OCI-LY1 (cell line): ENCODE data around the gene CTNND2.

ENCODE experiments used
- H2AFZ ChIP-seq: fragments of 200-600 bp; sonication (generic), shearing (Covaris generic); 2 replicates; pipeline ENCODE4 v1.6.0; 2014; ENCODE audit warnings: antibody characterized with exemption, mild to moderate bottlenecking, low read length
- H3F3A ChIP-seq: fragments of 200-600 bp; sonication (generic), shearing (Covaris generic); 2 replicates; pipeline ENCODE4 v1.6.0; 2014; ENCODE audit warnings: mild to moderate bottlenecking, antibody characterized with exemption, low read length, moderate library complexity; ENCODE audit not compliant: insufficient read depth
- H3K27ac ChIP-seq: fragments of 200-600 bp; sonication (generic); 2 replicates; pipeline ENCODE4 v1.5.1; 2014; ENCODE audit warnings: low read length, mixed run types, mild to moderate bottlenecking, low read depth; ENCODE audit not compliant: poor library complexity, severe bottlenecking
- H3K27me3 ChIP-seq: fragments of 200-600 bp; sonication (generic); 2 replicates; pipeline ENCODE4 v1.6.0; 2014; ENCODE audit warnings: antibody characterized with exemption, mild to moderate bottlenecking, low read length, moderate library complexity; ENCODE audit not compliant: insufficient read depth
- H3K36me3 ChIP-seq: fragments of 200-600 bp; sonication (generic); 2 replicates; pipeline ENCODE4 v1.6.1; 2014; ENCODE audit warnings: mild to moderate bottlenecking, antibody characterized with exemption, low read length, moderate library complexity, mixed read lengths; ENCODE audit not compliant: insufficient read depth
- H3K4me1 ChIP-seq: fragments of 200-600 bp; sonication (generic); 2 replicates; pipeline ENCODE4 v1.5.1; 2014; ENCODE audit warnings: mild to moderate bottlenecking, low read length, moderate library complexity; ENCODE audit not compliant: insufficient read depth, severe bottlenecking
- H3K4me2 ChIP-seq: fragments of 200-600 bp; sonication (generic), shearing (Covaris generic); 2 replicates; pipeline ENCODE4 v1.6.1; 2014; ENCODE audit warnings: low read length
- H3K4me3 ChIP-seq: fragments of 200-600 bp; sonication (generic); 2 replicates; pipeline ENCODE4 v1.5.1; 2014; ENCODE audit warnings: low read length, low read depth, mild to moderate bottlenecking, mixed read lengths; ENCODE audit not compliant: poor library complexity, severe bottlenecking
- H3K79me2 ChIP-seq: fragments of 200-600 bp; shearing (Covaris generic); 2 replicates; pipeline ENCODE4 v1.6.1; 2016; ENCODE audit warnings: mixed run types, low read length, mixed read lengths; ENCODE audit not compliant: insufficient read depth
- H3K9ac ChIP-seq: fragments of 200-600 bp; sonication (generic), shearing (Covaris generic); 2 replicates; pipeline ENCODE4 v1.6.1; 2014; ENCODE audit warnings: mild to moderate bottlenecking, low read length, mixed read lengths
- H3K9me2 ChIP-seq: fragments of 200-600 bp; sonication (generic), shearing (Covaris generic); 2 replicates; pipeline ENCODE4 v1.6.1; 2014; ENCODE audit warnings: low read depth, mild to moderate bottlenecking, low read length, mixed read lengths
- H3K9me3 ChIP-seq: fragments of 200-600 bp; shearing (Covaris generic); 2 replicates; pipeline ENCODE4 v1.6.1; 2014; ENCODE audit warnings: low read length, mixed read lengths
- H4K20me1 ChIP-seq: fragments of 200-600 bp; sonication (generic), shearing (Covaris generic); 2 replicates; pipeline ENCODE4 v1.6.0; 2016; ENCODE audit warnings: mild to moderate bottlenecking, low read length; ENCODE audit not compliant: insufficient read depth
- CTCF ChIP-seq: fragments of 200-600 bp; sonication (generic), shearing (Covaris generic); IDR thresholded peaks from 2 replicates; pipeline ENCODE4 v1.5.1; 2017; ENCODE audit warnings: mild to moderate bottlenecking, antibody characterized with exemption, low read length, moderate library complexity, mixed read lengths
- EZH2 ChIP-seq: fragments of 200-600 bp; sonication (generic), shearing (Covaris generic); IDR thresholded peaks from 2 replicates; pipeline ENCODE4 v1.8.0; 2017; ENCODE audit warnings: borderline replicate concordance, mixed run types, mild to moderate bottlenecking, antibody characterized with exemption, low read length, moderate library complexity, mixed read lengths

Gene CTNND2

GRCh38 chr5:11854936-11855335, 49.3 kb downstream of the CTNND2 start:
- no peak overlapping the region for H2AFZ ChIP-seq
- no peaks in the 10 kb centered on the region for H3K9me3 ChIP-seq
- no peaks in the 10 kb centered on the region for H3F3A ChIP-seq
- TF ChIP-seq CTCF (no peak), EZH2 (no peak)
- no peak overlapping the region for H3K4me2 ChIP-seq
- no peak overlapping the region for H3K9ac ChIP-seq
- no peaks in the 10 kb centered on the region for H3K36me3 ChIP-seq
- H3K9me2 ChIP-seq = no peaks in the 10 kb centered on the region
- no peaks in the 10 kb centered on the region for H3K4me1 ChIP-seq
- H3K4me3 ChIP-seq = no peak overlapping the region
- no peak overlapping the region for H3K27ac ChIP-seq
- no peaks in the 10 kb centered on the region for H4K20me1 ChIP-seq
- no peaks in the 10 kb centered on the region for H3K27me3 ChIP-seq
- H3K79me2 ChIP-seq = no peaks in the 10 kb centered on the region

- TF ChIP-seq CTCF (no peak), EZH2 (no peak)
- no peak overlapping the region for H3K9ac ChIP-seq
- H3K36me3 ChIP-seq = no peaks in the 10 kb centered on the region
- H3K4me3 ChIP-seq = no peak overlapping the region
- H3K4me1 ChIP-seq = no peaks in the 10 kb centered on the region
- H2AFZ ChIP-seq = no peak overlapping the region
- H3K27ac ChIP-seq = no peak overlapping the region
- H3K79me2 ChIP-seq = no peaks in the 10 kb centered on the region
- H3K27me3 ChIP-seq = no peaks in the 10 kb centered on the region
- no peaks in the 10 kb centered on the region for H3F3A ChIP-seq
- H4K20me1 ChIP-seq = no peaks in the 10 kb centered on the region
- H3K9me3 ChIP-seq = no peaks in the 10 kb centered on the region
- no peak overlapping the region for H3K4me2 ChIP-seq
- H3K9me2 ChIP-seq = no peaks in the 10 kb centered on the region
Measured at GRCh38 chr5:11853796-11854195, 50.5 kb downstream of the CTNND2 start.

- H3K79me2 ChIP-seq = no peaks in the 10 kb centered on the region
- H3K27ac ChIP-seq = no peak overlapping the region
- no peaks in the 10 kb centered on the region for H4K20me1 ChIP-seq
- no peak overlapping the region for H3K4me2 ChIP-seq
- no peaks in the 10 kb centered on the region for H3K27me3 ChIP-seq
- H3K9ac ChIP-seq = no peak overlapping the region
- H3K4me1 ChIP-seq = no peaks in the 10 kb centered on the region
- no peak for TF ChIP-seq CTCF
- TF ChIP-seq EZH2 = no peak
- no peak overlapping the region for H2AFZ ChIP-seq
- H3K36me3 ChIP-seq = no peaks in the 10 kb centered on the region
- no peak overlapping the region for H3K4me3 ChIP-seq
- H3K9me2 ChIP-seq = no peaks in the 10 kb centered on the region
- H3F3A ChIP-seq = no peaks in the 10 kb centered on the region
- no peaks in the 10 kb centered on the region for H3K9me3 ChIP-seq
Measured at GRCh38 chr5:11853140-11853539, 51.1 kb downstream of the CTNND2 start.
